Esophagus muscularis mucosa (tissue), 3 donors: ENCODE data around the gene GPR68.

Experiments used
- CTCF ChIP-seq, 3 experiments: fragments of 200-600 bp in 2 of 3; fragments of 450-650 bp in 1 of 3; sonication (generic) in 2 of 3; IDR thresholded peaks; one replicate each; pipeline ENCODE4 v1.5.1; 2017 to 2019; ENCODE audit warnings: antibody characterized with exemption in 3 of 3, mild to moderate bottlenecking in 2 of 3, moderate library complexity in 1 of 3
- EP300 ChIP-seq: sonication (generic); formaldehyde crosslinking; IDR thresholded peaks from one replicate; pipeline ENCODE4 v1.6.1; 2017; ENCODE audit warnings: antibody characterized with exemption

- TF ChIP-seq CTCF (IDR thresholded peaks at IDR 0.05): no peak
- no peak for TF ChIP-seq EP300
Observed at GRCh38 chr14:91283666-91284065, 39.2 kb upstream of the GPR68 start.
